ENCODE data around the gene THADA. TPM values are rescaled to one million over a fixed set of nuclear protein-coding genes. Genes with fewer than 3 reads are reported as not detected.

The THADA gene
- total RNA-seq, 1 donor from 2014 or later = 51.4 TPM

DNA sequence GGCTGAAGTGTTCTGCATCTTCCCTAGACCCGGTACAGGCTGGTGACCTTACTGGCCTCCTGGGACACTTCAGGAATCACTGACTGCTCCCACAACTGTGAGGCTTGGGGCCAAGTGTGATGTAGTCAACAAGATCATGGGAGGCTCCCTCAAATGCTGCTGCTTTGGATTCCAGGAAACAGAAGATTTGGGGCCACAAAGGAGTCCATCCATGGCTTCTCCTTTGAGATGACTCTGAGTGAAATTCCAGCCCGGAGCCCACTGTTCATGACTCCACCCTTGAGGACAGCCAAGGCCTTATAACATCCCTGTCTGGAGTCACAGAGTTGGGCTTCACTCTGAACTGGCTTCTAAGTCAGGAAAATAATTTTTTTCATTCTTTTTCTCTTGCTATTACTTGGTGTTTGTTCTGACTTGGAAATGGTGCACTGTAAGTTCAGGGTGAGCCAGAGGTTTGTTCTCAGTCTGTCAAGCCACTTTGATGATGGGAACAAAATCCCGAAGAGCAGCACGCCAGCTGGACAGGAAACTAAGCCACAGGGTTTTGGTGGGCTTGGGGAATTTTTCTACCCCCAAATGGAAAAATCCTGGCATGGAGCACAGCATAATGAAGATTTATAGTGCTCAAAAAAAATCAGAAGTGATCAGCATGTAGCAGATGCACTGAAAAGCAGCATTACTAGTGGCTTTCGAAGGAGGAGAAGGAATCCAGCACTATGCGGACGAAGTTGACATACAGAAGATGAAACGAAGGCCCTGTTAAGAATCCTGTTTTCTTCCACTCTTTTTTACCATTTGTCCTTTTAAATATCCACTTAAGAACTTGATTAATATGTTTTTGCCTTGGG, 271.4 kb downstream of the THADA start:
- peaks cover 49% of the 10 kb centered on the region for H3K36me3 Mint-ChIP-seq (ENCODE audit: low read depth)
- H3K27ac Mint-ChIP-seq = no peak overlapping the region
- TF ChIP-seq, protein P1, sequence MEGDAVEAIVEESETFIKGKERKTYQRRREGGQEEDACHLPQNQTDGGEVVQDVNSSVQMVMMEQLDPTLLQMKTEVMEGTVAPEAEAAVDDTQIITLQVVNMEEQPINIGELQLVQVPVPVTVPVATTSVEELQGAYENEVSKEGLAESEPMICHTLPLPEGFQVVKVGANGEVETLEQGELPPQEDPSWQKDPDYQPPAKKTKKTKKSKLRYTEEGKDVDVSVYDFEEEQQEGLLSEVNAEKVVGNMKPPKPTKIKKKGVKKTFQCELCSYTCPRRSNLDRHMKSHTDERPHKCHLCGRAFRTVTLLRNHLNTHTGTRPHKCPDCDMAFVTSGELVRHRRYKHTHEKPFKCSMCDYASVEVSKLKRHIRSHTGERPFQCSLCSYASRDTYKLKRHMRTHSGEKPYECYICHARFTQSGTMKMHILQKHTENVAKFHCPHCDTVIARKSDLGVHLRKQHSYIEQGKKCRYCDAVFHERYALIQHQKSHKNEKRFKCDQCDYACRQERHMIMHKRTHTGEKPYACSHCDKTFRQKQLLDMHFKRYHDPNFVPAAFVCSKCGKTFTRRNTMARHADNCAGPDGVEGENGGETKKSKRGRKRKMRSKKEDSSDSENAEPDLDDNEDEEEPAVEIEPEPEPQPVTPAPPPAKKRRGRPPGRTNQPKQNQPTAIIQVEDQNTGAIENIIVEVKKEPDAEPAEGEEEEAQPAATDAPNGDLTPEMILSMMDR (IDR thresholded peaks at IDR 0.05) = no peak
- intact Hi-C loops (cut with micrococcal nuclease) = no loop called here
- ChIA-PET POLR2A (no interaction called here), CTCF (no interaction called here)
- H3K4me1 Mint-ChIP-seq = no peaks in the 10 kb centered on the region
- no peaks in the 10 kb centered on the region for H3K27me3 Mint-ChIP-seq
- no peak overlapping the region for H3K4me3 Mint-ChIP-seq
- ATAC-seq (ENCODE audit: low read depth) = no peak
- DNase-seq = no peak
- no peaks in the 10 kb centered on the region for H3K9me3 Mint-ChIP-seq

DNA sequence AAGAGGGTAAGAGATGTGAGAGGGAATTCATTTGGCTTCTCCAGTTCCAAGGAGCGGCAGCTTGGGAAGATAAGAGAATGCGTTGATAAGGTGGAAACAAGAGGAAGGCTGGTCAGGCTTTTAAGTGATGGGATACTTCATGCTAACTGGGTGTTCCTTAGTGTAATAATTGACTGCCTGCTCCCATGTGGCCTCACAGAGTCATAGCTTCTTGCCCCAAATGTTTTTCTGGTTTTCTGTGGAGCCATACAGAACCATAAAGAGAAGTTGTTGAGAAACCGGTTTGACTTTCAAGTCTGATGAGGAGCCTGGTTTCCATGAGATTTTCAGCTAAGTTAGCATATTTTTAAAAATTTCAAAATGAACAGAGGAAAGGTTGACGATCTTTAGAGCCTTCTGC, 272.0 kb downstream of the THADA start:
- TF ChIP-seq, protein P1 (IDR thresholded peaks at IDR 0.05) = no peak
- ATAC-seq (ENCODE audit: low read depth) = no peak
- no peak for DNase-seq
- Mint-ChIP-seq H3K4me3 (no peak overlapping the region), H3K27ac (no peak overlapping the region), H3K27me3 (no peaks in the 10 kb centered on the region), H3K36me3 (ENCODE audit: low read depth) (peaks cover 55% of the 10 kb centered on the region), H3K9me3 (no peaks in the 10 kb centered on the region), H3K4me1 (no peaks in the 10 kb centered on the region)
- ChIA-PET POLR2A (no interaction called here), CTCF (no interaction called here)
- intact Hi-C loops (cut with micrococcal nuclease) = no loop called here

DNA sequence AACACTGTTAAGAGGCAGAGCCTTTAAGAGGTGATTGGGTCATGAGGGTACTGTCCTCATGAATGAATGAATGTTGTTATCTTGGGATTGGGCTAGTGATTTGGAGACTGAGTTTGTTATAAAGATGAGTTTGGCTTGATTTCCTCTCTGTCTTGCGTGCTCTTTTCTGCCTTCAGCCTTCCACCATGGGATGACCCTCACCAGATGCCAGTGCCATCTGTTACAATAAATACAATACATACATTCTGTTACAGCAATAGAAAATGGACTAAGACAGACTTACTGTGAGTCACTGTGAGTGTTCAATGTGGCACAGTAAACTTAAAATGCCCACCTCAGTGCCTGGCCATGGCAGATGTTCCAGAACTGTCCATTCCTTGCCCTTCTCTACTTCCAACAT, 274.4 kb downstream of the THADA start:
- ATAC-seq (ENCODE audit: low read depth) (no peak), DNase-seq (no peak)
- intact Hi-C loops (cut with micrococcal nuclease) = no loop called here
- H3K27me3 Mint-ChIP-seq = no peaks in the 10 kb centered on the region
- TF ChIP-seq, protein P1 (IDR thresholded peaks at IDR 0.05) = no peak
- H3K9me3 Mint-ChIP-seq = no peaks in the 10 kb centered on the region
- ChIA-PET POLR2A (no interaction called here), CTCF (interaction anchor here (0.5 kb wide), 1 partner anchor 108 kb away, joined by 3 read pairs; no protein-coding TSS in a partner anchor)
- H3K36me3 Mint-ChIP-seq (ENCODE audit: low read depth) = peaks cover 55% of the 10 kb centered on the region
- H3K4me1 Mint-ChIP-seq = no peaks in the 10 kb centered on the region
- H3K4me3 Mint-ChIP-seq = no peak overlapping the region
- no peak overlapping the region for H3K27ac Mint-ChIP-seq

DNA sequence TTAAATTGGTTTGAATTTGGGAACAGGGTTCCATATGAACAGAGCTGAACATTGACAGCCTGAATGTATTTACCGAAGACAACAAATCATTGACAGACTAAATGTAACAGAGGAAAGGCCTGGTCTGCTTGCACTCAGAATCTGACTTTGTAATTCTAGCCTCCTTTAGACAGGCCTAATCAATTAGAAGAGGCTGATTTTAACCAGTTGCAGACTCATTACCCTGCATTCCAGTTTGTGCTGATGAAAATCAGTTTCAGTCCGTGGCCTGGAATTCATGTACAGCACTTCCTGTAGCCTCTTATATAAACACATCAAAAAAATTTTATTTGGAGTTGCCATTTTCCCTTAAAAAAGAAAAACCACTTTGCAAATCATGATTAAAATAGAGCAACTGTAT, 276.3 kb downstream of the THADA start:
- CTCF ChIA-PET = interaction anchor here (1.5 kb wide), 1 partner anchor 165 kb away, joined by 4 read pairs; no protein-coding TSS in a partner anchor
- Mint-ChIP-seq H3K4me1 (no peaks in the 10 kb centered on the region), H3K27ac (no peak overlapping the region)

DNA sequence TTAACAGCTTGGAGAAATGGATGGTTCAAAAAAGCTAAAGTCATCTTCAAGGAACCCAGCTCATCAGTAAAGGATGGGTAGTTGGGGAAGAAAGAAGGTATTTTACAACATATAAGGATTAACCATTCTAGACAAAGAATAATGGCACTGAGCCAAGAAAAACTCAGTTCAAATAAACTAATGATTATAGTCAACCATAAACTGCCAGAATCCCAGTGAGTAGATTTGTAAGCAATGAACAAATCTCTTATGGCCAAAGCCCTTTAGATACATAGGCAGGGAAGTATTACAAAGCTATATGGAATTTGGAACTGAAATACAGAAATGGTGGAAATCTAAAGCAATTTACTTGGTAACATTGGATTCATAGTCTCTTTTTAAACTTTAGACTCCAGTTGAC, 277.0 kb downstream of the THADA start:
- intact Hi-C loops (cut with micrococcal nuclease) = no loop called here
- ATAC-seq (ENCODE audit: low read depth) (no peak), DNase-seq (no peak)
- TF ChIP-seq, protein P1 (IDR thresholded peaks at IDR 0.05) = no peak
- Mint-ChIP-seq H3K4me3 (no peak overlapping the region), H3K27me3 (no peaks in the 10 kb centered on the region), H3K4me1 (no peaks in the 10 kb centered on the region), H3K9me3 (no peaks in the 10 kb centered on the region), H3K27ac (no peak overlapping the region), H3K36me3 (ENCODE audit: low read depth) (peaks cover 45% of the 10 kb centered on the region)
- ChIA-PET POLR2A (no interaction called here), CTCF (no interaction called here)

More for the DNA sequence above, 276.3 kb downstream of the THADA start:
- no peak for DNase-seq
- H3K4me3 Mint-ChIP-seq = no peak overlapping the region
- TF ChIP-seq, protein P1 (IDR thresholded peaks at IDR 0.05) = no peak
- no peaks in the 10 kb centered on the region for H3K27me3 Mint-ChIP-seq
- ATAC-seq (ENCODE audit: low read depth) = no peak
- intact Hi-C loops (cut with micrococcal nuclease) = no loop called here
- POLR2A ChIA-PET = no interaction called here
- no peaks in the 10 kb centered on the region for H3K9me3 Mint-ChIP-seq
- peaks cover 50% of the 10 kb centered on the region for H3K36me3 Mint-ChIP-seq (ENCODE audit: low read depth)

Data from activated B cell treated with CpG ODN at 0.5 μM for 24 hours (primary cell).